Measurements from ENCODE around the gene TMEM204. TPM values are rescaled to one million over a fixed set of nuclear protein-coding genes. Genes with fewer than 3 reads are reported as not detected.

The TMEM204 gene
- total RNA-seq, 2 experiments from 2014 or later: 60.6 to 73.5 TPM

DNA sequence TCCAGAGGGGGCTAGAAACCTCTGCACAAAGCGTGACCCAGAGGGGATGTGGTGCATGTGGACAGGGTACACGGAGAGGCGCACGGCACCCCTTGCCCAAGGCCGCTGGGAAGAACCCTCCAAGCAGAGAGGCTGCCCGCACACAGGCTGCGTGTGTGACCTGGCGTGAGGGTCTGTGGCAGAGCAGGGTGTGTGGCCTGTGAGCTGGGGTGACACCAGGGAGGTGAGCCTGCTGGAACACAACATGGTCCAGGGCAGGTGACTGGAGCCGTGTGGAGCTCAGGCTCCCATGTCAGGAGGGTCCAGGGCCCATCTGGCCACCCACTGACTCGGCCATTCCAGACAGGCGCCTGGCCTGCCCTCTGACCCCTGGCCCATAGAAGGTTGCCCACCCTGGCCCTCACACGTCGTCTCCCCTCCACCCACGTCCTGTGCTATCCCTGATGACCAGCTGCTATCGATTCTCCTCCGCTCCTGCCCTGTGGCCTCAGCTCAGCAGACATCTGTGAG is 14.8 kb upstream of the TMEM204 start:
- Mint-ChIP-seq H3K27me3 (no peaks in the 10 kb centered on the region), H3K9me3 (peaks cover 2% of the 10 kb centered on the region), H3K27ac (no peak overlapping the region), H3K4me3 (no peak overlapping the region), H3K4me1 (no peaks in the 10 kb centered on the region), H3K36me3 (ENCODE audit: low read depth) (peaks cover 6% of the 10 kb centered on the region)
- DNase-seq: no peak
- CTCF ChIA-PET: interaction anchor here (0.6 kb wide), 1 partner anchor 540 kb away, joined by 3 read pairs; no protein-coding TSS in a partner anchor
- POLR2A ChIA-PET: no interaction called here

GRCh38 chr16:1519831-1520230 is 13.6 kb upstream of the TMEM204 start:
- Mint-ChIP-seq H3K36me3 (ENCODE audit: low read depth) (peaks cover 2% of the 10 kb centered on the region), H3K4me3 (no peak overlapping the region), H3K4me1 (no peaks in the 10 kb centered on the region), H3K9me3 (peaks cover 1% of the 10 kb centered on the region), H3K27me3 (no peaks in the 10 kb centered on the region), H3K27ac (no peak overlapping the region)
- POLR2A ChIA-PET: no interaction called here
- CTCF ChIA-PET: no interaction called here
- DNase-seq: no peak

- Mint-ChIP-seq H3K4me1 (peaks cover under 1% of the 10 kb centered on the region), H3K27me3 (no peaks in the 10 kb centered on the region), H3K9me3 (no peaks in the 10 kb centered on the region), H3K27ac (no peak overlapping the region), H3K4me3 (no peak overlapping the region), H3K36me3 (ENCODE audit: low read depth) (no peaks in the 10 kb centered on the region)
- no peak for DNase-seq
- CTCF ChIA-PET: no interaction called here
- POLR2A ChIA-PET: no interaction called here
Measured at GRCh38 chr16:1520461-1520860, 13.0 kb upstream of the TMEM204 start.

GRCh38 chr16:1523581-1524245 is 9.8 kb upstream of the TMEM204 start:
- POLR2A ChIA-PET: no interaction called here
- CTCF ChIA-PET: interaction anchor here (0.9 kb wide), 1 partner anchor 53 kb away, joined by 3 read pairs; no protein-coding TSS in a partner anchor
- no peak overlapping the region for H3K4me3 Mint-ChIP-seq
- no peaks in the 10 kb centered on the region for H3K9me3 Mint-ChIP-seq
- DNase-seq: no peak
- H3K4me1 Mint-ChIP-seq: peaks cover 24% of the 10 kb centered on the region
- H3K36me3 Mint-ChIP-seq (ENCODE audit: low read depth): peaks cover 2% of the 10 kb centered on the region
- no peaks in the 10 kb centered on the region for H3K27me3 Mint-ChIP-seq
- no peak overlapping the region for H3K27ac Mint-ChIP-seq

DNA sequence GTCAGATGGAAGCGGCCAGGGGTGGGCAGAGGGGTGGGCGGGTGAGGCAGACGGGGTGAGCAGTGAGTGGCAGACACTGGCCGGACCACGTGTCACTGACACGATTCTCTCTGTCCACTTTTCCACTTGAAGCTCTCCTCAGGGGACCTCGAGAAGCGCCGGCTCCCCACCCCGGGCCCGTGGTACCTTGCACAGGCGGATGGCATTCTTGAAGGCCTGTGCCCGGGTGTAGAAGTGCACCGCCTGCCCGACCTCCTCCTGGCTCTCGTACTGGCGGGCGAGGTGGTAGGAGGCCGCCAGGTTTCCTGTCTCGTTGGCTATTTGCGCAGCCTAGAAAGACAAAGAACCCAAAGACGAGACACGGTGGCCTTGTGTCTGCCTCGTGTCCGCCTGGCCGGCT is 9.1 kb upstream of the TMEM204 start:
- ChIA-PET POLR2A (no interaction called here), CTCF (no interaction called here)
- DNase-seq: no peak
- Mint-ChIP-seq H3K4me3 (no peak overlapping the region), H3K9me3 (no peaks in the 10 kb centered on the region), H3K4me1 (peaks cover 25% of the 10 kb centered on the region), H3K36me3 (ENCODE audit: low read depth) (peaks cover 2% of the 10 kb centered on the region), H3K27ac (no peak overlapping the region), H3K27me3 (no peaks in the 10 kb centered on the region)

DNA sequence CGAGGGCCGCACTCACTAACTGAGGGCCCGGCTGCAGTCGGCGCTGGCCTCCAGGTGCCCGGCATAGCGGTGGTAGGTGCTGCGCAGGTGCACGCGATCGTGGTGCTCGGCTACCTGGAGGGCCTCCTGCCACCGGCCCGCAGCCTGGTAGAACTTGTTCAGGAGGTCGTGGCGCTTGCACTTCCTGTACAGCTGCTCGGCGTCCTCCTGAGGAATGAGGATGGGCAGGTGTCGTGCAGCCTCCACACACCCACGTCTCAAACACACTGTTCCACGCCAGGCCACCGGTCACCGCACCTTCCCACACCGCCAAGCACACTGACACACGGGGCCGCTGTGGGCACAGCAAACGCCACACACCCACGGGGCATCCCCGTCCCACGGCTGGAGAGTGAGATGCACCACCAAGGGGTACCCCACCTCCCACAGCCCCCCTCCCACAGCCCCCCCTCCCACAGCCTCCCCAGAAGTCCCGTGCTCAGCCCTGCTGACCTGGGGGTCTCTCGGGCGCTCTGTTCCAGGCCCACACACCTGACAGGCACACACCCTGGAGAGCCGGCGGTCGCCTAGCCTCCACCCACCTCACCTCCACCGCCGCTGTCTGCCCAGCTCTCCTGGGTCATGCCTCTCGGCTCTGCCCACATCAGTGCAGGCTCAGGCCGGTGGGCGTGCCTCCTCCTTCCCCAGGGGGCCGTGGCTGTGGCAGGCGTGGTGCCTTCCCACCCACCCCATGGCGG is 7.4 kb upstream of the TMEM204 start:
- H3K27ac Mint-ChIP-seq: peak overlapping the region; percentile 79
- CTCF ChIA-PET: no interaction called here

DNA sequence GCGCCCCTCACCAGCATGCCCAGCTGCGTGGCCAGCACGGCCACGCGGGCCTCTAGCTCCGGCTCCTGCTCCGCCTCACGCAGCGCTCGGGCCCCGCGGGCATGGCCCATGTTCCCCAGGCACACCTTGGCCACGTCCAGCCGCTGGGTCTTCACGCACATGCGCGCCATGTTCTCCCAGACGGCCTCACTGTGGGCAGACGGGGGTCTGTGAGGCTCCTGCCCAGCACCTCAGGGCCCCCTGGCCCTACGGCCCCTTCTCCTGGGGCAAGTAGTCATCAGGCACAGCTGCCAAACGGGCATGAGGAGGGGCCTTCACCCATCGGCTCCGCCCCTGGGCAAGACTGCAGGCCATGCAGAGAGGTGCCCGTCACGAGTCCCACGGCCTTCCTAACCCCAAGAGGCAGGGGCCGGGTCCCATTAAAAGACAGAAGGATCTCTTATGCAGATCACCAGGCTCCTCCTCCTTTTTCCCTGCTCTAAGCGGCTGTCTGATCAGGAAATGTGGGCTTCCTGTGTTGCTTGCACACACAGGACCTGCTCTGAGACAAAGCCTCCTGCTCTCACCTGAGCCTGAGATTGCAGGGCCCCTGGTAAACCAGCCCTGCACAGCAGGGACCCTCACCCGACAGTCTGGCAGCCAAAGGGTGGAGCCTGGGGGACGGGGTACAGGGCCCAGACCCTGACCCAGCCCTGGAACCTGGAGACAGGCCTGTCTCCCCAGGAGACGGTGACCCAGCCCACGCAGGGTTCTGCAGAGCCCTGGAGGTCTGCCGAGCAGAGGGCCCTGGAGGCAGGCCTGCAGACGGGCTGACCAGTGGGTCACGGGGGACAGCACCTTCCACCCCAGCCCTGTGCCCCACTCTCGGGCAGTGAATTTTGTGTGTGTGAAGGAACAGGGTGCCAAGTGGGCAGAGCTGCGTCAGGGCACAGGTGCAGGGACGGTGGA is 6.6 kb upstream of the TMEM204 start:
- Mint-ChIP-seq H3K4me3 (peak overlapping the region; percentile 30), H3K9me3 (no peaks in the 10 kb centered on the region), H3K27ac (peak overlapping the region; percentile 87), H3K27me3 (no peaks in the 10 kb centered on the region), H3K36me3 (ENCODE audit: low read depth) (peaks cover 2% of the 10 kb centered on the region), H3K4me1 (peaks cover 32% of the 10 kb centered on the region)
- POLR2A ChIA-PET: no interaction called here
- CTCF ChIA-PET: no interaction called here
- peak; percentile 35 for DNase-seq

More for the DNA sequence above, 7.4 kb upstream of the TMEM204 start:
- Mint-ChIP-seq H3K36me3 (ENCODE audit: low read depth) (peaks cover 2% of the 10 kb centered on the region), H3K4me3 (peak overlapping the region; percentile 27), H3K9me3 (no peaks in the 10 kb centered on the region), H3K27me3 (no peaks in the 10 kb centered on the region), H3K4me1 (peaks cover 32% of the 10 kb centered on the region)
- POLR2A ChIA-PET: no interaction called here
- DNase-seq: no peak

GRCh38 chr16:1527836-1528811 is 5.3 kb upstream of the TMEM204 start:
- H3K27me3 Mint-ChIP-seq: no peaks in the 10 kb centered on the region
- no peak for DNase-seq
- peaks cover 2% of the 10 kb centered on the region for H3K36me3 Mint-ChIP-seq (ENCODE audit: low read depth)
- peaks cover 41% of the 10 kb centered on the region for H3K4me1 Mint-ChIP-seq
- no peak overlapping the region for H3K4me3 Mint-ChIP-seq
- ChIA-PET POLR2A (no interaction called here), CTCF (no interaction called here)
- no peaks in the 10 kb centered on the region for H3K9me3 Mint-ChIP-seq
- peak overlapping the region; percentile 87 for H3K27ac Mint-ChIP-seq

GRCh38 chr16:1528921-1529537 is 4.4 kb upstream of the TMEM204 start:
- Mint-ChIP-seq H3K9me3 (no peaks in the 10 kb centered on the region), H3K27me3 (no peaks in the 10 kb centered on the region), H3K36me3 (ENCODE audit: low read depth) (peaks cover 2% of the 10 kb centered on the region), H3K27ac (peak overlapping the region; percentile 79), H3K4me3 (no peak overlapping the region), H3K4me1 (peaks cover 44% of the 10 kb centered on the region)
- DNase-seq: no peak
- ChIA-PET POLR2A (no interaction called here), CTCF (no interaction called here)

- Mint-ChIP-seq H3K27ac (peak overlapping the region; percentile 66), H3K9me3 (no peaks in the 10 kb centered on the region)
Measured at GRCh38 chr16:1530349-1530882, 3.0 kb upstream of the TMEM204 start.

DNA sequence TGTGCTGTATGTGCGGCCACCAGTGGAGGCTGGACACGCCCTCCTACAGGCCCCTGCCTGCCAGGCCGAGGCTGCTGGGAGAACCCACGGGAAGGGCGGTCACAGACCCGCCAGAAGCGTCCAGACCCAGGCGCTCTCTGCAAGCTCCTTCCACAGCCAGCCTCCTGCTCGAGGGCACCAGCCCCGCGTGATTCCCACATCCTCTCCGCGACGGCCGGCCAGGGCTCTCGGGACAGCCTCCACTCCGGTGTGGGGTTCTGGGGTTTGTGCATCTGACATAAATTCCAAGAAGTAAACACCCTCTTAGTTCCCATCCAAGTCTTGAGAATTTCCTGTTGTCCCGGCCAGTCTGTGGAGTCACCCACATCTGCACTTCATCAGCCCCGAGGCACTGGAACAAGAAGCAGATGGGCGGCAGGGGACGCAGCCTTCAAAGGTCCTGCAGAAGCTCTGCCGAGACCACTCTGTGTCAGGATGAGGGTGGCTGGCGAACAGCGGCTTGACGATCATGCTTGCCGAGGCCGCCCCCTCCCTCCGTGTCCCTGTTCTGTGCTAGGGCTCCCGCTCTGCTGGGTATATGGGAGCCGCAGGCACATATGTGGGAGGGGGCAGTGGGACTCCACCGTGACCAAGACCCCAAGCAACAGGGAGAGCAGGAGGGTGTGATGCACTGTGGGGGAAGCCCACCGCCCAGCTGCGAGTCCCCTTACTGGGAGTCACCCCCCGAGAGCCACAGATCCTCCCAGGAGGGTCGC is 2.4 kb upstream of the TMEM204 start:
- Mint-ChIP-seq H3K4me3 (no peak overlapping the region), H3K36me3 (ENCODE audit: low read depth) (peaks cover 18% of the 10 kb centered on the region), H3K4me1 (peaks cover 38% of the 10 kb centered on the region), H3K27ac (no peak overlapping the region), H3K27me3 (no peaks in the 10 kb centered on the region), H3K9me3 (no peaks in the 10 kb centered on the region)
- ChIA-PET POLR2A (no interaction called here), CTCF (no interaction called here)
- DNase-seq: no peak

More at GRCh38 chr16:1530349-1530882, 3.0 kb upstream of the TMEM204 start:
- Mint-ChIP-seq H3K36me3 (ENCODE audit: low read depth) (peaks cover 11% of the 10 kb centered on the region), H3K27me3 (no peaks in the 10 kb centered on the region), H3K4me1 (peaks cover 44% of the 10 kb centered on the region), H3K4me3 (no peak overlapping the region)
- ChIA-PET CTCF (no interaction called here), POLR2A (no interaction called here)
- DNase-seq: no peak
